A549 (cell line): Measurements from ENCODE around the gene RBM26. TPM values are rescaled to one million over a fixed set of nuclear protein-coding genes. Genes with fewer than 3 reads are reported as not detected.
A peak's percentile ranks its signal among the peaks of the same experiment; 100 is the strongest.

Source experiments
- ATAC-seq, 2 experiments: fragments of 200-7000 bp in 1 of 2; fragments of >200 bp in 1 of 2; cut with Nextera tagmentation in 1 of 2; cut with Tn5 transposase in 1 of 2; 3 replicates each; pipeline versions ENCODE4 v1.8.0 to v1.9.1; 2018 to 2020; ENCODE audit warnings: mild to moderate bottlenecking in 1 of 2, moderate library complexity in 1 of 2
- CTCF ChIA-PET: fragments of 300-600 bp; sonication (Branson Sonifier 250); formaldehyde crosslinking; extraction: SDS; loops from one replicate; lab custom pipeline; 2021; ENCODE audit warnings: antibody characterized with exemption, inconsistent platforms; lab: Yijun Ruan, JAX
- POLR2A ChIA-PET: fragments of 350-600 bp; formaldehyde crosslinking; extraction: SDS; loops from one replicate; lab custom pipeline; 2021; ENCODE audit warnings: antibody characterized with exemption, inconsistent platforms; lab: Yijun Ruan, JAX
- DNase-seq, 2 experiments: peaks; one replicate each; pipeline versions ENCODE4 v3.0.0 to v3.0.0-alpha.2; 2011 to 2016; ENCODE audit warnings: low read depth in 1 of 2, low spot score in 1 of 2
- FAIRE-seq: peaks from 2 replicates; lab custom pipeline; 2011; peaks lifted over from hg19 to GRCh38; lab: Jason Lieb, UNC
- H3K27ac ChIP-seq, 2 experiments: fragments of >200 bp; sonication (Bioruptor Twin); formaldehyde crosslinking; 3 replicates each; pipeline ENCODE4 v1.5.1; 2016 to 2017
- H3K4me1 ChIP-seq: fragments of >200 bp; sonication (Bioruptor Twin); formaldehyde crosslinking; 3 replicates; pipeline ENCODE4 v1.6.1; 2016
- H3K4me2 ChIP-seq: fragments of >200 bp; sonication (Bioruptor Twin); formaldehyde crosslinking; 3 replicates; pipeline ENCODE4 v1.6.1; 2016
- H3K4me3 ChIP-seq: fragments of >200 bp; sonication (Bioruptor Twin); formaldehyde crosslinking; 3 replicates; pipeline ENCODE4 v1.5.1; 2016
- H3K9me3 ChIP-seq: fragments of >200 bp; sonication (Bioruptor Twin); formaldehyde crosslinking; 3 replicates; pipeline ENCODE4 v1.6.1; 2016
- CHD4 ChIP-seq: fragments of 200-600 bp; sonication (generic); IDR thresholded peaks from 2 replicates; pipeline ENCODE4 v1.6.1; 2016; ENCODE audit warnings: antibody characterized with exemption, mild to moderate bottlenecking, borderline replicate concordance
- EHF ChIP-seq: fragments of 250-450 bp; sonication (Bioruptor Pico); IDR thresholded peaks from 2 replicates; pipeline ENCODE4 v1.5.0; 2020; ENCODE audit warnings: mild to moderate bottlenecking
- ELK1 ChIP-seq: fragments of 150-350 bp; IDR thresholded peaks from 2 replicates; pipeline ENCODE4 v1.6.1; 2014; ENCODE audit warnings: low read depth, mild to moderate bottlenecking, low read length
- ESRRA ChIP-seq: fragments of 150-350 bp; IDR thresholded peaks from 2 replicates; pipeline ENCODE4 v1.6.1; 2014; ENCODE audit warnings: mild to moderate bottlenecking, low read length, borderline replicate concordance
- FOSB ChIP-seq: fragments of 250-450 bp; sonication (Bioruptor Pico); IDR thresholded peaks from 2 replicates; pipeline ENCODE4 v1.5.0; 2020; ENCODE audit warnings: mild to moderate bottlenecking, moderate library complexity
- GATA3 ChIP-seq: IDR thresholded peaks from 2 replicates; pipeline ENCODE4 v1.6.1; 2012; ENCODE audit warnings: borderline replicate concordance
- HES2 ChIP-seq: fragments of >200 bp; sonication (Bioruptor Twin); formaldehyde crosslinking; IDR thresholded peaks from 2 replicates; pipeline ENCODE4 v1.6.1; 2016
- HEYL ChIP-seq: fragments of 250-450 bp; sonication (Bioruptor Pico); IDR thresholded peaks from 2 replicates; pipeline ENCODE4 v1.8.0; 2021; ENCODE audit warnings: mild to moderate bottlenecking, moderate library complexity
- HOXA7 ChIP-seq: fragments of 250-450 bp; sonication (Bioruptor Pico); IDR thresholded peaks from 2 replicates; pipeline ENCODE4 v1.5.0; 2020; ENCODE audit warnings: mild to moderate bottlenecking, moderate library complexity
- HOXB5 ChIP-seq: fragments of 250-450 bp; sonication (Bioruptor Pico); IDR thresholded peaks from 2 replicates; pipeline ENCODE4 v1.5.0; 2020; ENCODE audit warnings: mild to moderate bottlenecking, moderate library complexity
- KDM1A ChIP-seq: fragments of 200-600 bp; sonication (generic); IDR thresholded peaks from 2 replicates; pipeline ENCODE4 v1.6.1; 2016; ENCODE audit warnings: low read depth, mild to moderate bottlenecking
- KDM5A ChIP-seq: fragments of 200-600 bp; sonication (generic); IDR thresholded peaks from 2 replicates; pipeline ENCODE4 v1.6.1; 2016; ENCODE audit warnings: antibody characterized with exemption, mild to moderate bottlenecking
- MYC ChIP-seq: IDR thresholded peaks from 2 replicates; pipeline ENCODE4 v1.6.1; 2012; ENCODE audit warnings: mild to moderate bottlenecking, inconsistent platforms, low read length, improper control_type of control experiment, borderline replicate concordance
- NFE2L2 ChIP-seq: fragments of 150-350 bp; conservative IDR thresholded peaks from 2 replicates; pipeline ENCODE4 v1.6.1; 2014; ENCODE audit warnings: low read length
- NPAS2 ChIP-seq: fragments of 250-450 bp; sonication (Bioruptor Pico); IDR thresholded peaks from 2 replicates; pipeline ENCODE4 v1.8.0; 2022; ENCODE audit warnings: mild to moderate bottlenecking, moderate library complexity, borderline replicate concordance
- PBX3 ChIP-seq: IDR thresholded peaks from 2 replicates; pipeline ENCODE4 v1.6.1; 2012
- PHF8 ChIP-seq: fragments of 200-600 bp; sonication (generic); IDR thresholded peaks from 2 replicates; pipeline ENCODE4 v1.6.1; 2016; ENCODE audit warnings: low read depth, mild to moderate bottlenecking, antibody characterized with exemption, moderate library complexity, borderline replicate concordance
- POLR2A ChIP-seq: IDR thresholded peaks from 2 replicates; pipeline ENCODE4 v1.6.1; 2012; ENCODE audit warnings: mild to moderate bottlenecking, low read length
- RARB ChIP-seq: fragments of 250-450 bp; sonication (Bioruptor Pico); IDR thresholded peaks from 2 replicates; pipeline ENCODE4 v1.8.0; 2021; ENCODE audit warnings: mild to moderate bottlenecking, moderate library complexity
- RCOR1 ChIP-seq: fragments of 150-350 bp; IDR thresholded peaks from 2 replicates; pipeline ENCODE4 v1.6.1; 2014; ENCODE audit warnings: antibody characterized with exemption, low read length, low read depth
- RFX5 ChIP-seq: fragments of 450-650 bp; IDR thresholded peaks from 2 replicates; pipeline ENCODE4 v1.7.1; 2014; ENCODE audit warnings: antibody characterized with exemption, mild to moderate bottlenecking, moderate library complexity
- SMC3 ChIP-seq: fragments of >200 bp; sonication (Bioruptor Twin); formaldehyde crosslinking; IDR thresholded peaks from 3 replicates; pipeline ENCODE4 v1.6.1; 2018; ENCODE audit warnings: inconsistent platforms
- TP53 ChIP-seq: fragments of 250-450 bp; sonication (Bioruptor Pico); IDR thresholded peaks from 2 replicates; pipeline ENCODE4 v1.5.0; 2021; ENCODE audit warnings: mild to moderate bottlenecking, moderate library complexity
- USF2 ChIP-seq: fragments of 450-650 bp; IDR thresholded peaks from 2 replicates; pipeline ENCODE4 v1.6.1; 2014; ENCODE audit warnings: antibody characterized with exemption
- ZC3H11A ChIP-seq: fragments of 450-650 bp; IDR thresholded peaks from 2 replicates; pipeline ENCODE4 v1.6.1; 2014; ENCODE audit warnings: antibody characterized with exemption, mild to moderate bottlenecking
- ZFP36 ChIP-seq: fragments of 450-650 bp; IDR thresholded peaks from 2 replicates; pipeline ENCODE4 v1.6.1; 2014; ENCODE audit warnings: borderline replicate concordance; ENCODE audit not compliant: partially characterized antibody
- WGBS: methylation state at CpG from one replicate; pipeline ENCODE4 v1.1.6; 2017; ENCODE audit errors: missing lambda C conversion rate; 5-methylcytosine and 5-hydroxymethylcytosine counted together
- polyA plus RNA-seq, 4 experiments: library from polyadenylated mRNA; depleted of rRNA in 3 of 4; stranded (reverse); fragments of >200 nt; fragmentation: RNase III in 1 of 4; extraction: RNeasy Plus Mini Kit Qiagen cat#74134 plus additional on column Dnase treatment in 1 of 4; gene quantifications; 2 replicates in 3 of 4; 3 replicates in 1 of 4; pipeline ENCODE4 v1.2.3, GENCODE V29; 2011 to 2017

The RBM26 gene
- polyA plus RNA-seq, 2 of the 4 experiments (the other 2 are of a cell fraction) = 29.5 to 29.7 TPM

- ChIA-PET POLR2A (no interaction called here), CTCF (no interaction called here)
- Histone ChIP-seq H3K27ac (no peak overlapping the region), H3K9me3 (no peaks in the 10 kb centered on the region), H3K4me1 (peaks cover 39% of the 10 kb centered on the region), H3K4me2 (no peak overlapping the region), H3K4me3 (no peak overlapping the region)
- TF ChIP-seq HES2 = no peak
- no peak for TF ChIP-seq GATA3
- no peak for TF ChIP-seq POLR2A
- TF ChIP-seq ELK1 = no peak
- no peak for TF ChIP-seq CHD4
- no peak for TF ChIP-seq SMC3
- TF ChIP-seq HOXA7 (CRISPR knock-in tag) = no peak
- TF ChIP-seq HEYL (CRISPR knock-in tag) = no peak
- no peak for TF ChIP-seq HOXB5 (CRISPR knock-in tag)
- TF ChIP-seq EHF = no peak
- no peak for TF ChIP-seq ZFP36
- FAIRE-seq (no peak), ATAC-seq (no peak), DNase-seq (no peak)
- WGBS = 94% methylated on average over 5 of the region's 5 CpGs
Observed at GRCh38 chr13:79384022-79384610, 21.9 kb downstream of the RBM26 start.

- ChIA-PET POLR2A (no interaction called here), CTCF (no interaction called here)
- Histone ChIP-seq H3K4me1 (peaks cover 39% of the 10 kb centered on the region), H3K4me3 (no peak overlapping the region), H3K9me3 (no peaks in the 10 kb centered on the region), H3K4me2 (no peak overlapping the region; the same call in 2 of the 3 replicates), H3K27ac (no peak overlapping the region)
- DNase-seq = no peak
- FAIRE-seq = no peak
- ATAC-seq = no peak
- TF ChIP-seq PHF8 = no peak
- TF ChIP-seq ZFP36 = no peak
- no peak for TF ChIP-seq KDM5A
- TF ChIP-seq NFE2L2 = no peak
- TF ChIP-seq CHD4 = no peak
- no peak for TF ChIP-seq GATA3
- TF ChIP-seq NPAS2 (CRISPR knock-in tag) = no peak
- TF ChIP-seq RCOR1 = no peak
- no peak for TF ChIP-seq MYC
- no peak for TF ChIP-seq KDM1A
- no peak for TF ChIP-seq TP53 (CRISPR knock-in tag)
- no peak for TF ChIP-seq PBX3
- TF ChIP-seq FOSB (CRISPR knock-in tag) = no peak
- no peak for TF ChIP-seq ZC3H11A
- WGBS = 42% methylated on average over 1 of the region's 1 CpG
Observed at GRCh38 chr13:79382545-79383275, 23.3 kb downstream of the RBM26 start.

- ChIA-PET CTCF (no interaction called here), POLR2A (no interaction called here)
- Histone ChIP-seq H3K9me3 (no peaks in the 10 kb centered on the region), H3K4me2 (peak overlapping the region; percentile 41), H3K4me3 (no peak overlapping the region), H3K27ac (no peak overlapping the region), H3K4me1 (peaks cover 30% of the 10 kb centered on the region)
- TF ChIP-seq HOXB5 (CRISPR knock-in tag) (no peak), RFX5 (no peak), ESRRA (no peak), ZFP36 (no peak), RARB (CRISPR knock-in tag) (no peak), NFE2L2 (no peak), USF2 (no peak), KDM5A (no peak)
- FAIRE-seq = no peak
- no peak for ATAC-seq
- no peak for DNase-seq
- 13% methylated on average over 1 of the region's 1 CpG for WGBS
Observed at GRCh38 chr13:79380997-79381396, 25.1 kb downstream of the RBM26 start.
